GM19463 (cell line): Measurements from ENCODE around the gene ABLIM1.

ENCODE experiments used
- ATAC-seq: cut with Tn5 transposase; IDR thresholded peaks from one replicate; pipeline ENCODE4 v1.9.1; 2021; ENCODE audit warnings: mild to moderate bottlenecking, moderate library complexity; ENCODE audit not compliant: unreplicated experiment

ABLIM1 gene

DNA sequence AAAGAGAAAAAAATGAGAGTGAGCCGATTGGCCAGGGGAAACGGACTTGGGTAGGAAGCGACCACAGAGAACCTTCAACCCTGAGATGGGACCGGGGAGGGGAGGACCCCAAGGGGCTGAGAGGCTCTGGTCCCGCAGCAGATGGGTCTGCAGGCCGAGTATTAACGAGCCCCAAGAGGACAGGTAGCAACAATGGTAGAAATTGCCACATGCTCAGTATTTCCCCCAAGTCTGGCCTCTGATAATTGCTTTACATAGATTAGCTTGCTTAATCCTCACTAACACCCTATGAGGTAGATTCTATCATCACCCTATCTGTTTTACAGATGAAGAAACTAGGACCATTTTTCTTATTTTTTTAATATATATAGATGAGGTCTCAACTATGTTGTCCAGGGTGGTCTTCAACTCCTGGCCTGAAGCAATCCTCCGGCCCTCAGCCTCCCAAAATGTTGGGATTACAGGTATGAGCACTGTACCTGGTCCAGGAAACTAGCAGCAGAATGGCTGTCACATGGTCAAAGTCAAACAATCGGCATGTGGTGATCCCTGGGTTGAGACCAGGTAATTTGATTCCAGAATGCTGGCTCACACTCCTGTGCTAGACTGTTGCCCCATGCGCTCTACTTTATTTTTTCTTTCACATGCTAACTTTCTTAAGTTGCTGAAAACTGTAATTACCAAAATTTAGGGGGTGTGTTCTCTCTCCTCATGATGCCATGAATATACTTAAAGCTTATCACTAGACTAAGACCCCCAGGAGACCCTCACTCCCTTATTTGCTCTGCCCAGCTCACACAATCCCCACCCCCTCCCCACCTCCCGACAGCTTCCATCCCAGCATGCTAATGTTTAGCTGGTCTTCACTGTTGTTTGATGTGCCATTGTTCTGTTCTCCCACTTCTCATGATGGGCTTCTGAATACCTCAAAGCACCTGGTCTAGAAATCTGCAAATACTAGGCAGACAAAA lies 185.9 kb downstream of the ABLIM1 start:
- no peak for ATAC-seq

GRCh38 chr10:114470956-114471905 lies 186.8 kb downstream of the ABLIM1 start:
- peak; percentile 99 for ATAC-seq

DNA sequence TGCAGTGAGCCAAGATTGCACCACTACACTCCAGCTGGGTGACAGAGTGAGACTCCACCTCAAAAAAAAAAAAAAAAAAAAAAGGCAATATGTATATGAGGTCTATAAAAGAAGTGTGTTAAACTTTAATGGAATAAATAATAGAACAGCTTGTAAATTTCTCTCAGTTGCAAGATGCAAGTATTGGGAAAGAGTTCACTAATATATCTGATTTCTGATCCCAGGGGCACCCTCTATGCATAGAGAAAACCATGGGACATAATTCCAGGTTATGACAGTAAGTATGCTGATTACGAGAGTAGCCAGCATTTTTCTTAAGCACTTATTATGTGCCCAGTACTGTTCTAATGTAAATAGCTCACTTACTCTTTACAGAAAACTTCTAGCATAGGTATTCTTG lies 187.7 kb downstream of the ABLIM1 start:
- no peak for ATAC-seq

GRCh38 chr10:114458955-114459354 lies 199.1 kb downstream of the ABLIM1 start:
- ATAC-seq = peak; percentile 60

DNA sequence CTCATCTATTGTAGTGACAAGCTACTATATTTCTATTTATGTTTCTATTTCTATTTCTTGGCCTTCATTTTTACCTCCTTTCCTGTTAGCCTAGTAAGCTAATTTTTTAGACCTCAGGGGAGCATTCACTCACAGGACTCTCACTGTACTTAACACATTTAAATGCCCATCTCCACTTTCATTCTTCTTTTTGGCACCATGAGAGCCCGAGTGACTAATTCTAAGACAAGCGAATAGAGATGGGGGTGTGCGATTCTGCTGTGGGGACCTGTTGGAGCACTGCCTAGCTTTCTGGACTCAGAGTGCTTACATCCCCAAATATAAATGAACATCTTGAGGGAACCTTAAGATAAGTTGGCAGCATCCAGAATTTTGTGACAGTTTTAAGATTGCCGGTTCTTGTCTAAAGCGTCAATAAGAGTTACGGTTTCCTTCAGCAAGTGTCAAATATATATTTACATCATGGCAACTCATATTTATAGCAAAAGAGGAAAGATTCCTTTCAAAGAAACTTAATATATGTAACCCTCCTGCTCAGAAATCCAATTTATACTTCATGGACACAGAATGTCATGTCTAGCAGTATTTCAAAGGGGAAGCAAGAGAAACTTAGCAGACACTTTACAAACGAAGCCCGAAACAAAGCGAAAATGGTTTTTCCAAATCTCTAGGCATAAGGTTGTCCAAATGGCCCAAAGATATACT lies 199.7 kb downstream of the ABLIM1 start:
- ATAC-seq = no peak

DNA sequence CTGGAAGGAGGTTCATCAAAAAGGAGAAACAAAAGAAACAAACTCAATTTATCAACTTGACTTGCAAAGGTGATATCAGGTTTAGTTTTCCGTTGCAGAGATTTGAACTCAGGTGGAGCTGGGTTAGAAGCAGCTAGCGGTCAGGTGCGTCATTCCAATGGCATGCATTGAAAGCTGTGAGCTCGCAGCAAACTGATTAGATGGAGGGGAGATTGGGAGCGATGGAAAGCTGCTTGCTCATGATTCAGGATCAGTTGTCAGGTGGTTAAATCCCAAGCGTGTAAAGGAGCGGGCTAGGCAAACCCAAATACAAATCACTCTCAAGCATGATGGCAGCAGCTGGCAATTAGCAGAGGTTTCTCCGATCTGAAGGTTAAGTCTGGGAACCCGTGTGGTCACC lies 204.5 kb downstream of the ABLIM1 start:
- ATAC-seq = no peak

DNA sequence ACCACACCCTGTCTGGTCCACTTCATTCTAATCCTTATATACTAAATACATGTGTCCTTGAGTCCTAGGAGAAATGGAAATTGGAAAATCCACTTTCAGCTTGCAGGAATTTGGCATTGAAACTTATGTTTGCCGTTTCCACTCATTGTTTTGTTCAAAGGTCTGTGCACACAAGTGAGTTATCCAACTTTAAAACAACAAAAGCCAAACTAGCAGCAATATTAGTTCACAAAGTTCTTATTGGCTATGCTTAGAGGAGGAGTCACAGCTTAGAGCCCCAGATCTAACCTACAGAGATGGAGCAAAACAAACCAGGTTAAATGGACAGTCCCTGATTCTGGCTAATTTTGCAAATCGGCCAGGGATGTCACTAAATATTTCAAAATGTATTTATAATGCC lies 209.2 kb downstream of the ABLIM1 start:
- ATAC-seq = no peak

DNA sequence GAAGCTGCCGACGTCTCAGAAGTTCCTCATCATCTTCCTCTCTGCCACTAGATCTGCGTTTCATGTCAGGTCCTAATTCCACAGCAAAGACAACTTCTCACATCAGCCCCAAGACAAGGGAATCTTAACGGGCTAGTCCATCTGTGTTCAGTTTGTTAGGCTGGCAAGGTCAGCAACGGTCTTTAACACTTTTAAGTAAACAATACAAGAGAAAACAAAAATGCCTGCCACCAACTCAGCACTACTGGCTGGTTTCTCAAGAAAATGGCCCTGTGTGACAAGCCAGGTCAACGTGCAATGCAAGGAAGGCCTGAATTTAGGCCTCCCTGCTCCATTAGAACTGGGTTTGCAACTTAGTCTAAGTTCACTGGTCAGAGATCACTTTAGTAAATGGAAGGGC lies 212.7 kb downstream of the ABLIM1 start:
- no peak for ATAC-seq

- no peak for ATAC-seq
These were observed 213.3 kb downstream of the ABLIM1 start for GRCh38 chr10:114444819-114445218.

- no peak for ATAC-seq
These were observed 215.9 kb downstream of the ABLIM1 start for GRCh38 chr10:114442091-114442630.

GRCh38 chr10:114441107-114441506 lies 217.0 kb downstream of the ABLIM1 start:
- no peak for ATAC-seq

GRCh38 chr10:114437473-114438292 lies 220.4 kb downstream of the ABLIM1 start:
- ATAC-seq = no peak

GRCh38 chr10:114436941-114437340 lies 221.1 kb downstream of the ABLIM1 start:
- ATAC-seq = no peak

- no peak for ATAC-seq
These were observed 225.4 kb downstream of the ABLIM1 start for GRCh38 chr10:114432566-114433093.

DNA sequence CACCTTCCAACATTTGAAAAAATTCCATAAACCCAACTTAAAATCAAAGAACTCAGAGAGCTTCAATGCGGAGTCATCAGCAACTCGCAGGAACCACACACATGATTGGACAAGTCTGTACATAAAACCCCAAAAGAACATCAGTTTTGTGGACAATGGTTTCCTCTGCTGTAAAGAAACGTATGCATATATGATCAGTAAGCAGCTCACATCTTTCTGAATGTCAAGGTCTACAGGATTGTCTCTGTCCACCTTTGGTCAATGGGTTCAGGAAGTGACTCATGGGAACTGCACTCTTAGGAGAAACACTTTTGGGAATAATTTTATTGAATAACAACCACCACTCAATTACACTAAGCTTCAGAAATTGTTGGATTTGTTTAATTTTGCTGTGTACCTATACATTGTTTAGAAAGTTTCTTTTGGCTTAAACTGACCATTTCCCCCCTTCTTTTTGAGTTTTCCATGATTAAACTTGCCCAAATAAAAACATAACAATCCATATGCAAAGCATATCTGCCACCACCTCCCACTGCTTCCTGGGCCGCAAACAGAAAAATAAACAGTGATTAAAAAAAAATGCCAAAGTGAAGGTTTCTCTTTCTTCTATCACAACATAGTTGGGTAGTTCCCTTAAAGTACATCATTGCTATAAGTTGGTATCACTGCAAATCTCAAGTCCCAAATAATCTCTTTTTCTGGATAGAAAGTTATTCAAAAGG lies 226.5 kb downstream of the ABLIM1 start:
- no peak for ATAC-seq

GRCh38 chr10:114430688-114431413 lies 227.2 kb downstream of the ABLIM1 start:
- no peak for ATAC-seq

DNA sequence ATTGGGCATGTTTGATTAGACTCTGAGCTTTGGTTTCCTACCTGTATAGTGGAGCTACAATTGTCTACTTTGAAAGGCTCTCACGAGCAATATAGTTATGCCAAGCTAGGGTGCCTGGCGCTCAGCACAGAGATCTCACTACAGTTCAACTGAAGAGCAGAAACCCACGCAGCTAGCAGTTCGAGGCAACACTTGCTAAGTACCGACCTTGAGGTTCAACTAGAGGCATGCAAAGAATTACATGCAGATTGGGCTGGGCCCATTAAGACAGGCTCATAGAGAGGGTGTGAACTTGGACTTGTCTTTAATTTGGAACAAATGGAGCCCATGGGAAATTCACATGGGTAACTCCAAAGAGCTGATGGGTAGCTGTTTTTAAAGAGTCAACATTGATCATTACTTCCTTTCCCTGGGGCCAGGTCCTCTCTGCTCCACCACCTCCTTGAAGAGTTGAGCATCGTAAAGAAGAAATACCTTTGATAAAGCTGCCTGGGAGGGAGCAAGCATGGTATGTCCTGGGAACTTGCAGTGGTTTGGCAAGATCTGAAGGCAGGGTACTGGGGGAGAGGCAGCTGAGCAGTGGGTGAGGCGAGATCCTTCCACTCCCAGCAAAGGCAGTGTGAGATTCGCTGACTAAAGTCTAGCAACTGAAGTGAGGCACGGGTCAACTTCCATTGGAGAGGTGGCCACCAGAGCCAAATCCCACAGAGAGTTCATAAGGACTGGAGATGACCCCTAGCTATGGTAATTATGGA lies 228.3 kb downstream of the ABLIM1 start:
- ATAC-seq = no peak
